Measurements from ENCODE around the gene CD44.

The CD44 gene

GRCh38 chr11:35116762-35117640 lies 22.0 kb upstream of the CD44 start:
- no peak for DNase-seq
- Mint-ChIP-seq H3K4me3 (no peak overlapping the region), H3K27me3 (no peaks in the 10 kb centered on the region), H3K9me3 (peaks cover 0 to 2% of the 10 kb centered on the region in 2 donors), H3K27ac (no peak overlapping the region), H3K4me1 (ENCODE audit: low read depth in 2 of 2) (peaks cover 9 to 16% of the 10 kb centered on the region in 2 donors), H3K36me3 (ENCODE audit: insufficient read depth) (peaks cover 3% of the 10 kb centered on the region)
- ATAC-seq (replicated peaks), result no peak

GRCh38 chr11:35118906-35119305 lies 20.1 kb upstream of the CD44 start:
- no peak overlapping the region for H3K27ac Mint-ChIP-seq
- no peak for ATAC-seq (replicated peaks)

GRCh38 chr11:35121326-35121865 lies 17.6 kb upstream of the CD44 start:
- H3K27me3 Mint-ChIP-seq, result no peaks in the 10 kb centered on the region
- peaks cover 5% of the 10 kb centered on the region for H3K36me3 Mint-ChIP-seq (ENCODE audit: insufficient read depth)
- H3K27ac Mint-ChIP-seq, result peak overlapping the region; percentile 85 to 96
- peaks cover 0 to 2% of the 10 kb centered on the region in 2 donors for H3K9me3 Mint-ChIP-seq
- peaks cover 30 to 34% of the 10 kb centered on the region in 2 donors for H3K4me1 Mint-ChIP-seq (ENCODE audit: low read depth in 2 of 2)
- ATAC-seq (replicated peaks) (no peak), DNase-seq (no peak)
- peak overlapping the region in 1 of 2 donors; percentile 69 for H3K4me3 Mint-ChIP-seq

More at GRCh38 chr11:35118906-35119305, 20.1 kb upstream of the CD44 start:
- Mint-ChIP-seq H3K9me3 (peaks cover 0 to 2% of the 10 kb centered on the region in 2 donors), H3K27me3 (no peaks in the 10 kb centered on the region), H3K36me3 (ENCODE audit: insufficient read depth) (peaks cover 3% of the 10 kb centered on the region), H3K4me3 (no peak overlapping the region), H3K4me1 (ENCODE audit: low read depth in 2 of 2) (peaks cover 22 to 27% of the 10 kb centered on the region in 2 donors)
- DNase-seq, result no peak

GRCh38 chr11:35122308-35122707 lies 16.7 kb upstream of the CD44 start:
- peaks cover 0 to 4% of the 10 kb centered on the region in 2 donors for H3K9me3 Mint-ChIP-seq
- peaks cover 0 to 6% of the 10 kb centered on the region in 2 donors for H3K27me3 Mint-ChIP-seq
- peak overlapping the region; percentile 85 to 96 for H3K27ac Mint-ChIP-seq
- peaks cover 8% of the 10 kb centered on the region for H3K36me3 Mint-ChIP-seq (ENCODE audit: insufficient read depth)
- peak overlapping the region; percentile 61 to 69 for H3K4me3 Mint-ChIP-seq
- ATAC-seq (replicated peaks), result peak; percentile 84
- DNase-seq, result peak in 2 of 3 experiments; percentile 9 to 17
- H3K4me1 Mint-ChIP-seq (ENCODE audit: low read depth in 2 of 2), result peaks cover 37 to 38% of the 10 kb centered on the region in 2 donors

- Mint-ChIP-seq H3K27ac (peak overlapping the region; percentile 30 to 79), H3K36me3 (ENCODE audit: insufficient read depth) (peaks cover 6% of the 10 kb centered on the region), H3K9me3 (peaks cover 0 to 3% of the 10 kb centered on the region in 2 donors), H3K4me1 (ENCODE audit: low read depth in 2 of 2) (peaks cover 28 to 44% of the 10 kb centered on the region in 2 donors), H3K27me3 (peaks cover 0 to 6% of the 10 kb centered on the region in 2 donors), H3K4me3 (peak overlapping the region; percentile 36 to 55)
- peak; percentile 47 for ATAC-seq (replicated peaks)
- no peak for DNase-seq
Measured at GRCh38 chr11:35126000-35126878, 12.7 kb upstream of the CD44 start.

- Mint-ChIP-seq H3K4me1 (ENCODE audit: low read depth in 2 of 2) (peaks cover 25 to 44% of the 10 kb centered on the region in 2 donors), H3K4me3 (peak overlapping the region in 1 of 2 donors; percentile 55), H3K27me3 (peaks cover 0 to 6% of the 10 kb centered on the region in 2 donors), H3K36me3 (ENCODE audit: insufficient read depth) (peaks cover 5% of the 10 kb centered on the region), H3K9me3 (peaks cover 0 to 3% of the 10 kb centered on the region in 2 donors), H3K27ac (peak overlapping the region; percentile 30 to 79)
- ATAC-seq (replicated peaks) (no peak), DNase-seq (no peak)
Measured at GRCh38 chr11:35126879-35127581, 11.9 kb upstream of the CD44 start.

- Mint-ChIP-seq H3K9me3 (peaks cover 0 to 3% of the 10 kb centered on the region in 2 donors), H3K4me3 (no peak overlapping the region), H3K4me1 (ENCODE audit: low read depth in 2 of 2) (peaks cover 21 to 42% of the 10 kb centered on the region in 2 donors), H3K27ac (no peak overlapping the region), H3K36me3 (ENCODE audit: insufficient read depth) (peaks cover 5% of the 10 kb centered on the region), H3K27me3 (peaks cover 0 to 6% of the 10 kb centered on the region in 2 donors)
- DNase-seq (no peak), ATAC-seq (replicated peaks) (no peak)
Measured at GRCh38 chr11:35127619-35128018, 11.4 kb upstream of the CD44 start.

- peaks cover 13 to 35% of the 10 kb centered on the region in 2 donors for H3K4me1 Mint-ChIP-seq (ENCODE audit: low read depth in 2 of 2)
- ATAC-seq (replicated peaks) (no peak), DNase-seq (no peak)
- H3K36me3 Mint-ChIP-seq (ENCODE audit: insufficient read depth), result peaks cover 5% of the 10 kb centered on the region
- H3K4me3 Mint-ChIP-seq, result no peak overlapping the region
- H3K9me3 Mint-ChIP-seq, result peaks cover 0 to 3% of the 10 kb centered on the region in 2 donors
- peak overlapping the region in 1 of 2 donors; percentile 42 for H3K27ac Mint-ChIP-seq
- H3K27me3 Mint-ChIP-seq, result peaks cover 0 to 6% of the 10 kb centered on the region in 2 donors
Measured at GRCh38 chr11:35131094-35131493, 7.9 kb upstream of the CD44 start.

- H3K27me3 Mint-ChIP-seq, result peaks cover 0 to 1% of the 10 kb centered on the region in 2 donors
- H3K9me3 Mint-ChIP-seq, result no peaks in the 10 kb centered on the region
- H3K4me1 Mint-ChIP-seq (ENCODE audit: low read depth in 2 of 2), result peaks cover 7 to 27% of the 10 kb centered on the region in 2 donors
- no peaks in the 10 kb centered on the region for H3K36me3 Mint-ChIP-seq (ENCODE audit: insufficient read depth)
- ATAC-seq (replicated peaks) (no peak), DNase-seq (no peak)
- no peak overlapping the region for H3K4me3 Mint-ChIP-seq
- peak overlapping the region in 1 of 2 donors; percentile 42 for H3K27ac Mint-ChIP-seq
Measured at GRCh38 chr11:35131886-35132285, 7.1 kb upstream of the CD44 start.

GRCh38 chr11:35133656-35134055 lies 5.3 kb upstream of the CD44 start:
- H3K4me1 Mint-ChIP-seq (ENCODE audit: low read depth in 2 of 2), result peaks cover 14 to 39% of the 10 kb centered on the region in 2 donors
- no peak overlapping the region for H3K27ac Mint-ChIP-seq
- no peaks in the 10 kb centered on the region for H3K9me3 Mint-ChIP-seq

GRCh38 chr11:35134403-35135148 lies 4.4 kb upstream of the CD44 start:
- no peak overlapping the region for H3K27ac Mint-ChIP-seq
- ATAC-seq (replicated peaks) (no peak), DNase-seq (no peak)
- peaks cover 16 to 42% of the 10 kb centered on the region in 2 donors for H3K4me1 Mint-ChIP-seq (ENCODE audit: low read depth in 2 of 2)
- no peak overlapping the region for H3K4me3 Mint-ChIP-seq
- H3K9me3 Mint-ChIP-seq, result no peaks in the 10 kb centered on the region
- H3K27me3 Mint-ChIP-seq, result no peaks in the 10 kb centered on the region
- H3K36me3 Mint-ChIP-seq (ENCODE audit: insufficient read depth), result peaks cover 14% of the 10 kb centered on the region

More at GRCh38 chr11:35133656-35134055, 5.3 kb upstream of the CD44 start:
- Mint-ChIP-seq H3K36me3 (ENCODE audit: insufficient read depth) (peaks cover 4% of the 10 kb centered on the region), H3K27me3 (no peaks in the 10 kb centered on the region), H3K4me3 (no peak overlapping the region)
- DNase-seq, result no peak
- peak; percentile 35 for ATAC-seq (replicated peaks)

- ATAC-seq (replicated peaks) (no peak), DNase-seq (no peak)
- Mint-ChIP-seq H3K9me3 (no peaks in the 10 kb centered on the region), H3K27ac (no peak overlapping the region), H3K4me3 (no peak overlapping the region), H3K4me1 (ENCODE audit: low read depth in 2 of 2) (peaks cover 16 to 43% of the 10 kb centered on the region in 2 donors), H3K36me3 (ENCODE audit: insufficient read depth) (peaks cover 20% of the 10 kb centered on the region), H3K27me3 (no peaks in the 10 kb centered on the region)
Measured at GRCh38 chr11:35135222-35135621, 3.7 kb upstream of the CD44 start.

All from effector memory CD8-positive, alpha-beta T cell (primary cell).